Embryonic facial prominence (tissue), 1 donor: ENCODE data around the gene GRAMD1A.

Source experiments
- DNase-seq: peaks from one replicate; pipeline ENCODE4 v3.0.0-alpha.2; 2016; ENCODE audit errors: extremely low spot score

Gene GRAMD1A

GRCh38 chr19:35075202-35076025 is 75.3 kb downstream of the GRAMD1A start:
- DNase-seq: no peak

GRCh38 chr19:35076026-35076370 is 75.9 kb downstream of the GRAMD1A start:
- DNase-seq: no peak
